Measurements from ENCODE around the gene ATXN1. TPM values are rescaled to one million over a fixed set of nuclear protein-coding genes. Genes with fewer than 3 reads are reported as not detected.

ATXN1 gene
- total RNA-seq, 1 experiment from 2014 or later: 5.6 TPM

DNA sequence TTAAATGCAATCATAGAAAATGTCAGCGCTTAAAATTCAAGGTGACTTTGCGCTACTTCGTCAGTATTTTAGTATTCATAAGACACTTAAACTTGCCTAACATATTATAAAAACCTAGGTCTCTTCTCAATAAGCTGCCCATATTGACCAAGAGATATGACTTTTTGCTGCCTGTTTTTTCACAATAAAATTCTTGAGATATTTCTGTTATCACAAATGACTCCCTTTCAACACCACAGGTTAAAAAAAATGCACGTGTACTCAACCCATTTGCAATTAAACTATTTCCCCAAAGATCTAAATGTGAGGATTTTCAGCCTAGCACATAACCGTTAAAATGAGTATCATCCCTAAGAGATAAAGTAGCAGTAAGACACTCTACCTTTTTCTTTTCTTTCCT, 10.7 kb downstream of the ATXN1 start:
- Histone ChIP-seq H2BK5ac (ENCODE audit: insufficient read length, low read length) (no peak overlapping the region), H3K18ac (ENCODE audit: insufficient read length, low read depth, low read length) (no peak overlapping the region), H4K91ac (ENCODE audit: insufficient read length, low read depth, low read length) (no peak overlapping the region), H2BK20ac (ENCODE audit: low read depth, low read length, poor library complexity, severe bottlenecking) (no peak overlapping the region), H3K56ac (ENCODE audit: insufficient read length, low read depth, low read length) (no peak overlapping the region), H3K4me2 (ENCODE audit: insufficient read depth, insufficient read length, low read length) (no peak overlapping the region), H4K8ac (replicated peaks; ENCODE audit: insufficient read length, low read depth, low read length) (no peak overlapping the region), H3K4me1 (ENCODE audit: insufficient read depth, low read length) (peaks cover under 1% of the 10 kb centered on the region), H4K20me1 (ENCODE audit: control insufficient read depth, insufficient read depth, insufficient read length) (no peaks in the 10 kb centered on the region), H3T11ph (ENCODE audit: low read length) (no peak overlapping the region), H2AFZ (ENCODE audit: low read length) (no peak overlapping the region), H2AK5ac (ENCODE audit: insufficient read length, low read length) (no peak overlapping the region), H2BK15ac (ENCODE audit: low read depth, low read length) (no peak overlapping the region), H2BK120ac (ENCODE audit: low read depth, low read length, poor library complexity, severe bottlenecking) (no peak overlapping the region), H3K27ac (ENCODE audit: insufficient read length, low read depth, low read length) (no peak overlapping the region), H3K23me2 (ENCODE audit: insufficient read length, low read depth, low read length, poor library complexity, severe bottlenecking) (no peaks in the 10 kb centered on the region), H2BK12ac (ENCODE audit: insufficient read length, low read depth, low read length) (no peak overlapping the region), H4K5ac (ENCODE audit: insufficient read length, low read depth, low read length) (no peak overlapping the region), H3K23ac (ENCODE audit: insufficient read length, low read depth, low read length) (no peak overlapping the region), H3K9ac (ENCODE audit: extremely low read depth, insufficient read length, low read length) (no peak overlapping the region), H3K14ac (ENCODE audit: insufficient read depth, low read length) (no peak overlapping the region), H3K27me3 (ENCODE audit: insufficient read depth, low read length) (no peaks in the 10 kb centered on the region), H3K4ac (ENCODE audit: low read depth, low read length) (no peak overlapping the region), H3K79me2 (ENCODE audit: insufficient read depth, low read length) (no peaks in the 10 kb centered on the region), H3K9me3 (ENCODE audit: control insufficient read depth, low read depth, low read length) (no peaks in the 10 kb centered on the region), H3K79me1 (ENCODE audit: insufficient read depth, low read depth, low read length, poor library complexity, severe bottlenecking) (no peaks in the 10 kb centered on the region)
- no peaks in the 10 kb centered on the region for H3K36me3 Mint-ChIP-seq (ENCODE audit: insufficient read depth in 1 of 3, low read depth in 3 of 3)
- WGBS (ENCODE audit: extremely low coverage, insufficient read length, low lambda C conversion rate): no CpG with 5 or more reads among the region's 5 CpGs
- no peaks in the 10 kb centered on the region for H3K27me3 Mint-ChIP-seq (ENCODE audit: low read depth)
- no peak overlapping the region for H3K27ac Mint-ChIP-seq
- TF ChIP-seq, protein P1, sequence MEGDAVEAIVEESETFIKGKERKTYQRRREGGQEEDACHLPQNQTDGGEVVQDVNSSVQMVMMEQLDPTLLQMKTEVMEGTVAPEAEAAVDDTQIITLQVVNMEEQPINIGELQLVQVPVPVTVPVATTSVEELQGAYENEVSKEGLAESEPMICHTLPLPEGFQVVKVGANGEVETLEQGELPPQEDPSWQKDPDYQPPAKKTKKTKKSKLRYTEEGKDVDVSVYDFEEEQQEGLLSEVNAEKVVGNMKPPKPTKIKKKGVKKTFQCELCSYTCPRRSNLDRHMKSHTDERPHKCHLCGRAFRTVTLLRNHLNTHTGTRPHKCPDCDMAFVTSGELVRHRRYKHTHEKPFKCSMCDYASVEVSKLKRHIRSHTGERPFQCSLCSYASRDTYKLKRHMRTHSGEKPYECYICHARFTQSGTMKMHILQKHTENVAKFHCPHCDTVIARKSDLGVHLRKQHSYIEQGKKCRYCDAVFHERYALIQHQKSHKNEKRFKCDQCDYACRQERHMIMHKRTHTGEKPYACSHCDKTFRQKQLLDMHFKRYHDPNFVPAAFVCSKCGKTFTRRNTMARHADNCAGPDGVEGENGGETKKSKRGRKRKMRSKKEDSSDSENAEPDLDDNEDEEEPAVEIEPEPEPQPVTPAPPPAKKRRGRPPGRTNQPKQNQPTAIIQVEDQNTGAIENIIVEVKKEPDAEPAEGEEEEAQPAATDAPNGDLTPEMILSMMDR (conservative IDR thresholded peaks at IDR 0.05): no peak
- peaks cover 12 to 22% of the 10 kb centered on the region in 2 experiments for H3K4me1 Mint-ChIP-seq
- DNase-seq: no peak
- no peak overlapping the region for H3K4me3 Mint-ChIP-seq
- no peaks in the 10 kb centered on the region for H3K9me3 Mint-ChIP-seq
